Osteoblast (primary cell): Measurements from ENCODE around the gene NTMT1. TPM values are rescaled to one million over a fixed set of nuclear protein-coding genes. Genes with fewer than 3 reads are reported as not detected.
A peak's percentile ranks its signal among the peaks of the same experiment; 100 is the strongest.

ENCODE experiments used
- DNase-seq: peaks from one replicate; pipeline ENCODE4 v3.0.0; 2011; ENCODE audit warnings: low spot score, mixed read lengths; ENCODE audit not compliant: insufficient read length; ENCODE audit errors: missing footprints
- H2AFZ ChIP-seq: 2 replicates; pipeline ENCODE4 v1.6.0; 2011; ENCODE audit warnings: mild to moderate bottlenecking, low read length
- H3K27ac ChIP-seq: 2 replicates; pipeline ENCODE4 v1.5.1; 2011; ENCODE audit warnings: mild to moderate bottlenecking, low read depth, low read length, moderate library complexity
- H3K27me3 ChIP-seq: 2 replicates; pipeline ENCODE4 v1.6.0; 2012; ENCODE audit warnings: mild to moderate bottlenecking, control low read depth, inconsistent platforms, low read length, moderate library complexity; ENCODE audit not compliant: insufficient read depth
- H3K36me3 ChIP-seq: 2 replicates; pipeline ENCODE4 v1.5.1; 2011; ENCODE audit warnings: mild to moderate bottlenecking, low read length, control low read depth, moderate library complexity; ENCODE audit not compliant: insufficient read depth
- H3K4me1 ChIP-seq: 2 replicates; pipeline ENCODE4 v1.5.1; 2011; ENCODE audit warnings: mild to moderate bottlenecking, low read length, control low read depth, moderate library complexity; ENCODE audit not compliant: insufficient read depth
- H3K4me2 ChIP-seq: 2 replicates; pipeline ENCODE4 v1.6.0; 2011; ENCODE audit warnings: mild to moderate bottlenecking, low read length; ENCODE audit not compliant: insufficient read depth
- H3K4me3 ChIP-seq: fragments of 200-600 bp; sonication (generic); 3 replicates; pipeline ENCODE4 v1.5.1; 2012; ENCODE audit warnings: mild to moderate bottlenecking, low read length, inconsistent platforms; ENCODE audit not compliant: insufficient read depth
- H3K79me2 ChIP-seq: 2 replicates; pipeline ENCODE4 v1.6.0; 2012; ENCODE audit warnings: mild to moderate bottlenecking, low read length, control low read depth, inconsistent platforms; ENCODE audit not compliant: insufficient read depth
- H3K9me3 ChIP-seq: 2 replicates; pipeline ENCODE4 v1.5.1; 2011; ENCODE audit warnings: low read depth, low read length, control low read depth
- H4K20me1 ChIP-seq: 2 replicates; pipeline ENCODE4 v1.6.0; 2012; ENCODE audit warnings: mild to moderate bottlenecking, low read length, control low read depth; ENCODE audit not compliant: insufficient read depth
- total RNA-seq: library from RNA; depleted of rRNA; stranded (reverse); fragments of >200 nt; gene quantifications from 2 replicates; pipeline ENCODE4 v1.2.3, GENCODE V29; 2012
- TF ChIP-seq, protein P1 (sequence below): IDR thresholded peaks from 2 replicates; pipeline ENCODE4 v1.5.1; 2011; ENCODE audit warnings: mild to moderate bottlenecking, low read depth, low read length, moderate library complexity; ENCODE audit errors: extremely low read depth

The NTMT1 gene
- total RNA-seq, 1 donor = 26.4 TPM

DNA sequence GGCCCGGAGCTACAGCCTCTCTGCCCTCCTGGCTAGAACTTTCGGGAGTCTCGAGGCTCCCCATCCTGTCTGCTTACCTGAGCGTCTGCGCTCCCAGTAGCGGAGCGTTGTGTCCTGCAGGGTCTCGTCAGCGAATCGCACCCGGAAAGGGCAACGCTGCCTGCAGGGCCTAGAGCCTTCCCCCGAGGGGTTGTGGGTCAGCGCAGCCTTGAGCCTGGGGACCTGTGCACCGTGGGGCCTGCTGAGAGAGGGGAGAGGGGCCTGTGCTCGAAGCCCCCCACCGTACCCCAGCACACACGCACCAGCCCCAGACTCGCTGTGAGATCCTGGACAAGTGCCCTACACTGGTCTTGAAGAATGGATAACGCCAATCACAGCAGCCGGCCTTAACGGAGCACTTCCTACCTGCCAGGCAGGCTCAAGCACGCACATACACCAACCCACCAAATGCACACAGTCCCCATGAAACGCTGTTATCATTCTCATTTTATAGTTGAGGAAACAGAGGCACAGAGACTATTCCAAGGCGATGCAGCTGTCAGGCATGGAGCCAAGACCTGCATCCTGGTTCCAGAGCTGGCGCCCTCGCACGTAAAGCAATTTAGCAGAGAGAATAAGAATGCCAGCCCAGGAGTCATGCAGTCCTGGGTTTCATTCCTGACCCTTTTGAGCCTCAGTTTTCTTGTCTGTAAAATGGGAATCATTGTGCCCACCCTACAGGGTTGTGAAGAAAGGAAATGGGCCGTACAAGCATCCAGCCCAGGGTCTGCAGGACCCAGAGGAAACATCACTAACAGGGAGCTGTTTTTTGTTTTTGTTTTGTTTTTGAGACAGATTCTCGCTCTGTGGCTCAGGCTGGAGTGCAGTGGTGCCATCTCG, 10.3 kb upstream of the NTMT1 start:
- H4K20me1 ChIP-seq = no peaks in the 10 kb centered on the region
- no peak overlapping the region for H3K27ac ChIP-seq
- no peaks in the 10 kb centered on the region for H3K36me3 ChIP-seq
- no peak overlapping the region for H3K4me2 ChIP-seq
- TF ChIP-seq, protein P1, sequence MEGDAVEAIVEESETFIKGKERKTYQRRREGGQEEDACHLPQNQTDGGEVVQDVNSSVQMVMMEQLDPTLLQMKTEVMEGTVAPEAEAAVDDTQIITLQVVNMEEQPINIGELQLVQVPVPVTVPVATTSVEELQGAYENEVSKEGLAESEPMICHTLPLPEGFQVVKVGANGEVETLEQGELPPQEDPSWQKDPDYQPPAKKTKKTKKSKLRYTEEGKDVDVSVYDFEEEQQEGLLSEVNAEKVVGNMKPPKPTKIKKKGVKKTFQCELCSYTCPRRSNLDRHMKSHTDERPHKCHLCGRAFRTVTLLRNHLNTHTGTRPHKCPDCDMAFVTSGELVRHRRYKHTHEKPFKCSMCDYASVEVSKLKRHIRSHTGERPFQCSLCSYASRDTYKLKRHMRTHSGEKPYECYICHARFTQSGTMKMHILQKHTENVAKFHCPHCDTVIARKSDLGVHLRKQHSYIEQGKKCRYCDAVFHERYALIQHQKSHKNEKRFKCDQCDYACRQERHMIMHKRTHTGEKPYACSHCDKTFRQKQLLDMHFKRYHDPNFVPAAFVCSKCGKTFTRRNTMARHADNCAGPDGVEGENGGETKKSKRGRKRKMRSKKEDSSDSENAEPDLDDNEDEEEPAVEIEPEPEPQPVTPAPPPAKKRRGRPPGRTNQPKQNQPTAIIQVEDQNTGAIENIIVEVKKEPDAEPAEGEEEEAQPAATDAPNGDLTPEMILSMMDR = no peak
- no peaks in the 10 kb centered on the region for H3K27me3 ChIP-seq
- peaks cover 16% of the 10 kb centered on the region for H3K4me1 ChIP-seq
- no peaks in the 10 kb centered on the region for H3K9me3 ChIP-seq
- no peak for DNase-seq
- no peak overlapping the region for H3K4me3 ChIP-seq
- no peaks in the 10 kb centered on the region for H3K79me2 ChIP-seq
- H2AFZ ChIP-seq = no peak overlapping the region

DNA sequence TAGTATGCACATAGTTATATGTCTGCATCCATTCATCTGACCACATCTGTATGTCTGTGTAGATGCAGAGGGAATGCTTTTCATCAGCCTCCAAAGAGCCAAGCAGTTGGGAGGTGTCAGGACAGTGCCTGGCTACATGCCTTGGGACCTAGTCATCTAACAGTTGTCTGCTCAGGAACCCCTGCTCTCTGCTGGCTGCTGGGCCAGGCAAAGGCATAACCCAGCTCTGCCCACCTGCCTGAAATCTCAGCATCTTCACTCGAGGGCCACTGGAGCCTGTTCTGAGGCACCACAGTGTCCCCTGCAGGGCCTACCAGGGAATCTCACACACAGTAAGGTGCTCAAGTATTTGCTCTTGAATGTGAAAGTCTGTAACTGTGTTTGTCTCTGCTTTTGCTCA, 8.8 kb upstream of the NTMT1 start:
- Histone ChIP-seq H3K4me3 (no peak overlapping the region), H3K27me3 (no peaks in the 10 kb centered on the region), H3K79me2 (no peaks in the 10 kb centered on the region), H4K20me1 (no peaks in the 10 kb centered on the region), H3K9me3 (no peaks in the 10 kb centered on the region), H3K4me2 (no peak overlapping the region), H3K36me3 (no peaks in the 10 kb centered on the region), H3K27ac (no peak overlapping the region), H2AFZ (no peak overlapping the region), H3K4me1 (peaks cover 10% of the 10 kb centered on the region)
- TF ChIP-seq, protein P1 = peak; percentile 61
- DNase-seq = peak; percentile 96

DNA sequence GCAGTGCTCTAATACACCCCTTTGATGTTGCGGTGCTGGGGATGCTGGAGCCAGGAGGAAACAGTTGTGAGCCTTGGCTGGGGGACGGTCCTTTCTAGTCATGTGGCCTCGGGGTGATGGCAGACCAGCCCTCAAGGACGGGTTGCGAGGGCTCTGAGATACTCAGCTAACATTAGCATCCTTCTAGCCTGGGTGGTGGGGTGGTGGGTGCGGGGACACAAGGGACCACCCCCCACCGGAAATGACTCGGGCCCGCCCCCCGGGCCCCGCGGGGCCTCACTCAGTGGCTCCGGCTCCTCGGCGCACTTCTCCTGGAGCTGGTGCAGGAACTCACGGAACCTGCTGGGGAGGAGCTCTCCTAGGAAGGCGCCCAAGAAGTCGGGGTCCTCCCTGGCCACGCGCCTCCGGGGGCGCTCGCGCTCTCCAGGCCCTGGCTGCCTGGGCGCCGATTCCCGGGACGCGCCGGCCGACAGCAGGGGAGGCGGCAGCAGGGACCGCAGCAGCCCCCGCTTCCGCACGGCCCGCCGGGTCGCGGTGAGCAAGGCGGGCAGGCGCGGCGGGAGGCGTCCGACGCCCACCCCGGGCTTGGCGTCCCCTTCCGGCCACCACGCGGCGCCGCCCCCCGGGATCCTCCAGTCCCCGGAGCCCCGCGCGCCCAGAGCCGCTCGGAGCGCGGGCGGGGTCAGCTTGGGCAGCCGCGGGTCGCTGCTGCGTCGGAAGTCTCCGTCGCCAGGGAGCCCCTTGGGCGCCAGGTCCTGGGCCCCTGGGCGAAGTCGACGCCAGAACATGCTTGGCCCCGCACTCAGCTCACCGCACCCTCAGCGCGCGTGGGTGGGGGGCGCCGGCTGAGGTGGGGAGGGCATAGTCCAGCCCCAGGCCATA, 5.9 kb upstream of the NTMT1 start:
- Histone ChIP-seq H2AFZ (peak overlapping the region; percentile 81), H3K27ac (peak overlapping the region; percentile 1), H3K4me2 (peak overlapping the region; percentile 76), H3K27me3 (no peaks in the 10 kb centered on the region), H3K4me1 (peaks cover 26% of the 10 kb centered on the region), H3K36me3 (no peaks in the 10 kb centered on the region), H4K20me1 (no peaks in the 10 kb centered on the region), H3K79me2 (no peaks in the 10 kb centered on the region), H3K4me3 (peak overlapping the region; percentile 74), H3K9me3 (no peaks in the 10 kb centered on the region)
- TF ChIP-seq, protein P1 = peak; percentile 22
- peak; percentile 93 for DNase-seq
